A549 (cell line): ENCODE results near the gene ZNF507.

Experiments used
- CBX2 ChIP-seq: fragments of 200-600 bp; sonication (generic); IDR thresholded peaks from 2 replicates; pipeline ENCODE4 v1.6.1; 2016; ENCODE audit warnings: low read depth, mild to moderate bottlenecking, borderline replicate concordance
- CTCF ChIP-seq: fragments of >200 bp; sonication (Bioruptor Twin); formaldehyde crosslinking; IDR thresholded peaks from 3 replicates; pipeline ENCODE4 v1.5.1; 2016
- POLR2A ChIP-seq: IDR thresholded peaks from 2 replicates; pipeline ENCODE4 v1.6.1; 2012; ENCODE audit warnings: mild to moderate bottlenecking, low read length
- RAD21 ChIP-seq, 2 experiments: fragments of >200 bp in 1 of 2; sonication (Bioruptor Twin) in 1 of 2; formaldehyde crosslinking in 1 of 2; IDR thresholded peaks in 1 of 2; conservative IDR thresholded peaks in 1 of 2; 2 replicates in 1 of 2; 3 replicates in 1 of 2; pipeline ENCODE4 v1.6.1; 2012 to 2018; ENCODE audit warnings: inconsistent platforms in 1 of 2
- USF2 ChIP-seq: fragments of 450-650 bp; IDR thresholded peaks from 2 replicates; pipeline ENCODE4 v1.6.1; 2014; ENCODE audit warnings: antibody characterized with exemption
- TF ChIP-seq, protein P1 (sequence below): fragments of 200-600 bp; sonication (generic); IDR thresholded peaks from 2 replicates; pipeline ENCODE4 v1.6.1; 2016; ENCODE audit warnings: antibody characterized with exemption, mild to moderate bottlenecking, moderate library complexity

DNA sequence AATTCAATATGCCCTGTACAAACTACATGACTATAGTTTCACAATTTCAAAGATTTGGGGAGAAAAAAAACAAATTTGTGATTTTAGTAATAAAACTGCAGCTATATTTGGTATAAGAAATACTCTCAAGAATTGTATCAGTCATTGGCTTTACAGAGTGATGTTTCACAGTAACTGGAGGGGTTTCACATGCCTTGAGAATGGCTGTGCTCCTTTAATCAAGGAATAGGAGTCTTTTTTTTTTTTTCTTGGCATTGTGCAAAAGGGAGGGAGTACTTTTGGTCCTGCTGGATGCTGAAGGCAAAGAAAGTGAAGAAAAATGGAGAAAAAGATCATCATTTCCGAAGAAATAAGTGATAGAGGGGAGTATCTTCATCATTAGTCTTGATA, 6.8 kb downstream of the ZNF507 start:
- TF ChIP-seq CTCF (no peak), USF2 (no peak), POLR2A (no peak), CBX2 (no peak), RAD21 (conservative IDR thresholded peaks at IDR 0.05 in 1 of 2, IDR thresholded peaks at IDR 0.05 in 1 of 2) (no peak)
- TF ChIP-seq, protein P1, sequence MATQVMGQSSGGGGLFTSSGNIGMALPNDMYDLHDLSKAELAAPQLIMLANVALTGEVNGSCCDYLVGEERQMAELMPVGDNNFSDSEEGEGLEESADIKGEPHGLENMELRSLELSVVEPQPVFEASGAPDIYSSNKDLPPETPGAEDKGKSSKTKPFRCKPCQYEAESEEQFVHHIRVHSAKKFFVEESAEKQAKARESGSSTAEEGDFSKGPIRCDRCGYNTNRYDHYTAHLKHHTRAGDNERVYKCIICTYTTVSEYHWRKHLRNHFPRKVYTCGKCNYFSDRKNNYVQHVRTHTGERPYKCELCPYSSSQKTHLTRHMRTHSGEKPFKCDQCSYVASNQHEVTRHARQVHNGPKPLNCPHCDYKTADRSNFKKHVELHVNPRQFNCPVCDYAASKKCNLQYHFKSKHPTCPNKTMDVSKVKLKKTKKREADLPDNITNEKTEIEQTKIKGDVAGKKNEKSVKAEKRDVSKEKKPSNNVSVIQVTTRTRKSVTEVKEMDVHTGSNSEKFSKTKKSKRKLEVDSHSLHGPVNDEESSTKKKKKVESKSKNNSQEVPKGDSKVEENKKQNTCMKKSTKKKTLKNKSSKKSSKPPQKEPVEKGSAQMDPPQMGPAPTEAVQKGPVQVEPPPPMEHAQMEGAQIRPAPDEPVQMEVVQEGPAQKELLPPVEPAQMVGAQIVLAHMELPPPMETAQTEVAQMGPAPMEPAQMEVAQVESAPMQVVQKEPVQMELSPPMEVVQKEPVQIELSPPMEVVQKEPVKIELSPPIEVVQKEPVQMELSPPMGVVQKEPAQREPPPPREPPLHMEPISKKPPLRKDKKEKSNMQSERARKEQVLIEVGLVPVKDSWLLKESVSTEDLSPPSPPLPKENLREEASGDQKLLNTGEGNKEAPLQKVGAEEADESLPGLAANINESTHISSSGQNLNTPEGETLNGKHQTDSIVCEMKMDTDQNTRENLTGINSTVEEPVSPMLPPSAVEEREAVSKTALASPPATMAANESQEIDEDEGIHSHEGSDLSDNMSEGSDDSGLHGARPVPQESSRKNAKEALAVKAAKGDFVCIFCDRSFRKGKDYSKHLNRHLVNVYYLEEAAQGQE = no peak
